Measurements from ENCODE around the gene ZNF385A. TPM values are rescaled to one million over a fixed set of nuclear protein-coding genes. Genes with fewer than 3 reads are reported as not detected.

ZNF385A gene
- total RNA-seq, 4 donors from 2014 or later, result 9.0 to 19.8 (median 13.5) TPM

GRCh38 chr12:54415221-54415929, 30.8 kb upstream of the ZNF385A start:
- H3K9me3 ChIP-seq, result no peaks in the 10 kb centered on the region
- peaks cover 0 to 10% (median 0%) of the 10 kb centered on the region in 3 donors for H3K36me3 ChIP-seq
- H3K4me1 ChIP-seq, result peaks cover 0 to 94% (median 55%) of the 10 kb centered on the region in 4 donors
- peak overlapping the region in 3 of 4 donors; percentile 38 to 95 (median 57) for H3K27ac ChIP-seq
- no peaks in the 10 kb centered on the region for H3K27me3 ChIP-seq
- WGBS, 2 donors, result 54 to 57% methylated on average over 4 of the region's 4 CpGs
- H3K4me3 ChIP-seq, result peak overlapping the region in 1 of 4 donors; percentile 89
- TF ChIP-seq, protein P1, sequence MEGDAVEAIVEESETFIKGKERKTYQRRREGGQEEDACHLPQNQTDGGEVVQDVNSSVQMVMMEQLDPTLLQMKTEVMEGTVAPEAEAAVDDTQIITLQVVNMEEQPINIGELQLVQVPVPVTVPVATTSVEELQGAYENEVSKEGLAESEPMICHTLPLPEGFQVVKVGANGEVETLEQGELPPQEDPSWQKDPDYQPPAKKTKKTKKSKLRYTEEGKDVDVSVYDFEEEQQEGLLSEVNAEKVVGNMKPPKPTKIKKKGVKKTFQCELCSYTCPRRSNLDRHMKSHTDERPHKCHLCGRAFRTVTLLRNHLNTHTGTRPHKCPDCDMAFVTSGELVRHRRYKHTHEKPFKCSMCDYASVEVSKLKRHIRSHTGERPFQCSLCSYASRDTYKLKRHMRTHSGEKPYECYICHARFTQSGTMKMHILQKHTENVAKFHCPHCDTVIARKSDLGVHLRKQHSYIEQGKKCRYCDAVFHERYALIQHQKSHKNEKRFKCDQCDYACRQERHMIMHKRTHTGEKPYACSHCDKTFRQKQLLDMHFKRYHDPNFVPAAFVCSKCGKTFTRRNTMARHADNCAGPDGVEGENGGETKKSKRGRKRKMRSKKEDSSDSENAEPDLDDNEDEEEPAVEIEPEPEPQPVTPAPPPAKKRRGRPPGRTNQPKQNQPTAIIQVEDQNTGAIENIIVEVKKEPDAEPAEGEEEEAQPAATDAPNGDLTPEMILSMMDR (IDR thresholded peaks at IDR 0.05), result no peak
- no peak for TF ChIP-seq POLR2A (IDR thresholded peaks at IDR 0.05)
- no peak for TF ChIP-seq EP300 (IDR thresholded peaks at IDR 0.05)
- DNase-seq (ENCODE audit: low spot score in 2 of 2), result no peak

DNA sequence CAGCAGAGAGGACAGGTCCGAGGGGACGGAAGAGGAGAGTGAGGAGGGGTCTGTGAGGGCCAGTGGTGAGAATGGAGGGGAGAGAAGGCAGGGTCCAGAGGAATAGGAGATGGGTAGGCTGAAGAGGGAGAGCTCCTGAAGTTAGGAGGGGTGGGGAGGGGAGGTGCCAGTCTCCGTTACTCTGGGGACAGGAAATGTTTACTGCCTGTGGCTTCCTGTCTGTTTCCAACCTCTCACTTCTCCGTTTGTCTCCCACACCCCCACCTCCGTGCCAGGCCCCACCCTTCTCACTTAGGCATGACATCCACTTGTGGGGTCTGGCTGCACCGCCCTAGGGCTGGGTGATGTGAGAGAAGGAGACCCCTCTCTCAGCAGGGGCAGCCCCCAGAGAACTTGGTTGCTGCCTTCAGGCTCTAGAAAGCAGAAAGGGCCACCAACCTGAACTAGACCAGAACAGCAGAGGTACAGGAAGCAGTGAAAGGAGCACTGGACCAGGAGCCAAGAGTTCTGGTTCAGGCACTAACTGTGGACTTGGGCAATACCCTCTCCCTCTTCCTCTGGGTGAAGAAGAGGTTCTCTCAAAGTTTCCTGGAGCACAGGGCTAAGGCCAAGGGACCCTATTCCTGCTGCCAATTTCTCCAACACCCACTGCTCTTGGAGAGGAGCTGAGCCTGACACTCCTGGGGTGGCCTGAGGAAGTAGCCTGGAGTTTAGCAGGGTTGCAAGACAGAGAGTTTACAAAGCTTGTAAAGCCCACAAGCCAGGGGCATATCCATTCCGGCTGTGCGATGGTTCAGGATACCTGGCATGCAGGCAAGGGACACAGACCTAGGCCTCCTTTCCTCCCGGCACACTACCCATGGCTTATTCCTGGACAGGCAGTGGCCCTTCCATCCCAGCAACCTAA, 29.0 kb upstream of the ZNF385A start:
- H3K4me3 ChIP-seq, result peak overlapping the region in 2 of 4 donors; percentile 10 to 34
- H3K4me1 ChIP-seq, result peaks cover 0 to 80% (median 51%) of the 10 kb centered on the region in 4 donors
- H3K36me3 ChIP-seq, result peaks cover 0 to 26% (median 0%) of the 10 kb centered on the region in 3 donors
- H3K9me3 ChIP-seq, result no peaks in the 10 kb centered on the region
- TF ChIP-seq EP300 (IDR thresholded peaks at IDR 0.05) (no peak), POLR2A (IDR thresholded peaks at IDR 0.05) (no peak)
- TF ChIP-seq, protein P1 (IDR thresholded peaks at IDR 0.05), result no peak
- H3K27ac ChIP-seq, result peak overlapping the region; percentile 31 to 84 (median 76)
- no peaks in the 10 kb centered on the region for H3K27me3 ChIP-seq
- WGBS, 2 donors, result 55 to 61% methylated on average over 9 of the region's 9 CpGs
- no peak for DNase-seq (ENCODE audit: low spot score in 2 of 2)

GRCh38 chr12:54412786-54413185, 28.3 kb upstream of the ZNF385A start:
- Histone ChIP-seq H3K4me3 (peak overlapping the region in 1 of 4 donors; percentile 34), H3K27me3 (no peaks in the 10 kb centered on the region), H3K4me1 (peaks cover 0 to 83% (median 50%) of the 10 kb centered on the region in 4 donors), H3K9me3 (no peaks in the 10 kb centered on the region), H3K27ac (peak overlapping the region; percentile 48 to 84 (median 76)), H3K36me3 (peaks cover 0 to 32% (median 0%) of the 10 kb centered on the region in 3 donors)
- no peak for TF ChIP-seq POLR2A (IDR thresholded peaks at IDR 0.05)
- TF ChIP-seq, protein P1 (IDR thresholded peaks at IDR 0.05), result no peak
- TF ChIP-seq EP300 (IDR thresholded peaks at IDR 0.05), result no peak
- no peak for DNase-seq (ENCODE audit: low spot score in 2 of 2)
- WGBS, 2 donors, result 65 to 67% methylated on average over 3 of the region's 3 CpGs

DNA sequence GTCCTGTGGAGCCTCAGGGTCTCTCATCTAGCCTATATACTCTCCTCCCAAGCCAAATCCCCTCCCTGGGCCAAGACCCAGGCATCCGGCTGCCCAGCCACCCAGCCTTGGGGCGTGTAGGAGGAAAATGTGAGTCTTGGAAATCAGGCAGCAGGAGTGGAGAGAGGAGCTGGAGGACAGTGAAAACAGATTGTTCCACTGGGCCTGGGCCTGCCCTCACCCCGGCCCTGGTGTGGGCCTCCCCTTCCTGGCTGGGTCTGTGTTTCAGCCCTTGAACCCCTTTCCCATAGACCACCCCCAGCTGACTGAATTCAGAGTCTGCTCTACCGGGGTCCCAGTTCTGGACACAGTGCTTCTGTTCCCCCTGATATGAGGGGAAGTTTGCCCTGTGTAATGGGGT, 27.8 kb upstream of the ZNF385A start:
- Histone ChIP-seq H3K36me3 (peaks cover 0 to 36% (median 0%) of the 10 kb centered on the region in 3 donors), H3K9me3 (no peaks in the 10 kb centered on the region), H3K27me3 (no peaks in the 10 kb centered on the region), H3K27ac (peak overlapping the region; percentile 48 to 84 (median 76)), H3K4me3 (peak overlapping the region in 1 of 4 donors; percentile 34), H3K4me1 (peaks cover 0 to 79% (median 48%) of the 10 kb centered on the region in 4 donors)
- no peak for DNase-seq (ENCODE audit: low spot score in 2 of 2)
- no peak for TF ChIP-seq EP300 (IDR thresholded peaks at IDR 0.05)
- TF ChIP-seq POLR2A (IDR thresholded peaks at IDR 0.05), result no peak
- TF ChIP-seq, protein P1 (IDR thresholded peaks at IDR 0.05), result no peak
- 54 to 56% methylated on average over 4 of the region's 4 CpGs for WGBS, 2 donors

All from tibial nerve (tissue), 4 donors.